ENCODE data around the gene EIF2D. TPM values are rescaled to one million over a fixed set of nuclear protein-coding genes. Genes with fewer than 3 reads are reported as not detected.

EIF2D gene
- total and polyA plus RNA-seq, 2 of the 13 experiments (the other 11 are each of a cell fraction or from before 2014, with no cell fraction given) = 45.1 to 64.9 TPM

- no peak for TF ChIP-seq REST (IDR thresholded peaks at IDR 0.05; ENCODE audit: borderline replicate concordance in 1 of 2, low read depth in 1 of 2, low read length in 2 of 2)
- TF ChIP-seq ZBTB38 (CRISPR knock-in tag; IDR thresholded peaks at IDR 0.05) = peak; percentile 86; the same call in 1 of the 2 replicates
- TF ChIP-seq SAP130 (CRISPR knock-in tag; IDR thresholded peaks at IDR 0.05; ENCODE audit: low read depth) = 0 out of 2 replicates have a peak, but pooled peaks have one; percentile 32
- no peak for TF ChIP-seq PHF21A (CRISPR knock-in tag; IDR thresholded peaks at IDR 0.05)
- TF ChIP-seq ZBTB46 (CRISPR knock-in tag; IDR thresholded peaks at IDR 0.05; ENCODE audit: borderline replicate concordance) = 0 out of 2 replicates have a peak, but pooled peaks have one; percentile 20
- peak; percentile 56; the same call in 1 of the 2 replicates for TF ChIP-seq MAX (IDR thresholded peaks at IDR 0.05)
- TF ChIP-seq ZBTB1 (CRISPR knock-in tag; IDR thresholded peaks at IDR 0.05; ENCODE audit: borderline replicate concordance) = no peak
- no peak for TF ChIP-seq ZNF362 (CRISPR knock-in tag; IDR thresholded peaks at IDR 0.05; ENCODE audit: borderline replicate concordance)
- TF ChIP-seq ZNF121 (CRISPR knock-in tag; IDR thresholded peaks at IDR 0.05) = no peak
- TF ChIP-seq DBP (CRISPR knock-in tag; IDR thresholded peaks at IDR 0.05; ENCODE audit: not compliant biosample characterization) = no peak
- TF ChIP-seq ZNF740 (CRISPR knock-in tag; IDR thresholded peaks at IDR 0.05) = no peak
- TF ChIP-seq NCOA2 (CRISPR knock-in tag; IDR thresholded peaks at IDR 0.05) = 0 out of 2 replicates have a peak, but pooled peaks have one; percentile 17
- TF ChIP-seq EZH2 (conservative IDR thresholded peaks at IDR 0.05; ENCODE audit: low read depth, low read length) = no peak
- TF ChIP-seq SMAD3 (CRISPR knock-in tag; IDR thresholded peaks at IDR 0.05) = no peak
- TF ChIP-seq ZNF24 (IDR thresholded peaks at IDR 0.05) = no peak
- 0 out of 2 replicates have a peak, but pooled peaks have one; percentile 17 for TF ChIP-seq ZNF710 (CRISPR knock-in tag; IDR thresholded peaks at IDR 0.05; ENCODE audit: borderline replicate concordance)
- no peak for TF ChIP-seq ZNF746 (CRISPR knock-in tag; IDR thresholded peaks at IDR 0.05)
- TF ChIP-seq PPARG (CRISPR knock-in tag; conservative IDR thresholded peaks at IDR 0.05) = no peak
- TF ChIP-seq ZNF839 (CRISPR knock-in tag; IDR thresholded peaks at IDR 0.05; ENCODE audit: borderline replicate concordance) = no peak
Measured at GRCh38 chr1:206634365-206635079, 22.3 kb upstream of the EIF2D start (continued).
